SK-N-MC (cell line): ENCODE results near the gene MOK.

Source experiments
- EZH2 ChIP-seq: fragments of 200-600 bp; sonication (generic); IDR thresholded peaks from one replicate; pipeline ENCODE4 v1.6.1; 2017; ENCODE audit warnings: antibody characterized with exemption
- FOXP2 ChIP-seq: optimal IDR thresholded peaks from 2 replicates; pipeline ENCODE3; 2011; ENCODE audit warnings: mild to moderate bottlenecking, moderate library complexity; ENCODE audit not compliant: insufficient read depth; ENCODE audit errors: extremely low read length, control extremely low read depth
- POLR2AphosphoS5 ChIP-seq: IDR thresholded peaks from 2 replicates; pipeline ENCODE4 v1.6.1; 2012; ENCODE audit warnings: mild to moderate bottlenecking, low read depth, low read length, borderline replicate concordance

DNA sequence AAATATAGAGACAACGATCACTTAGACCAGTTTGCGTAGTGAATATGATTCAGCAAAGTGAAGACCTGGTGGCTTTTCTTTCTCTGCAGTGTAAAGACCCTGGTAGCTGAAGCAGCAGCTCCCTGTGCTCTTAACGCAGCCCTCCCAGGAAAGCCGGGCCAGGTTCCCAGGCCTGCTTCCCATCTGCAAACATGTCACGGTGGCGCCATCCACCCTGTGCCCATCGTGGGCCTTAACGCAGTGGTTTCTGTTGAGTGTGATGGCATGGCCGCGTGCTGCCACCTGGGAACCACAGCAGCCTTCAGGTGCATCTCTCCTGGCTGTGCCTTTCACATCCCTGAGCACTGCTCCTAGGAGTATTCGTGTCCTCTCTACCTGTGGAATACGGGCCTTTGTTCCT, 93.7 kb downstream of the MOK start:
- TF ChIP-seq EZH2 (no peak), POLR2AphosphoS5 (no peak), FOXP2 (no peak)
